ENCODE results near the gene CDH23. TPM values are rescaled to one million over a fixed set of nuclear protein-coding genes. Genes with fewer than 3 reads are reported as not detected.

Gene CDH23
- total and polyA plus RNA-seq, 2 of the 8 experiments (the other 6 are each of a cell fraction or from before 2014, with no cell fraction given) = 1.9 to 4.9 TPM

GRCh38 chr10:71435571-71436267 is 39.0 kb downstream of the CDH23 start:
- Histone ChIP-seq H4K5ac (ENCODE audit: insufficient read length, low read depth, low read length) (no peak overlapping the region), H3K4ac (replicated peaks; ENCODE audit: insufficient read length, low read depth, low read length) (no peak overlapping the region), H2BK5ac (ENCODE audit: low read depth, low read length) (peak overlapping the region; percentile 32), H4K8ac (ENCODE audit: extremely low read depth, insufficient read depth, low read length) (no peak overlapping the region; the same call in 1 of the 2 replicates), H2BK120ac (replicated peaks; ENCODE audit: low read depth, low read length) (no peak overlapping the region), H3K27ac (ENCODE audit: low read depth, low read length) (no peak overlapping the region), H3K23me2 (ENCODE audit: low read depth, low read length) (peaks cover 4% of the 10 kb centered on the region; the same call in 1 of the 2 replicates), H3K4me1 (replicated peaks in 1 of 4; ENCODE audit: control insufficient read depth in 3 of 4, insufficient read depth in 4 of 4, low read length in 3 of 4) (peaks cover 0 to 2% (median 0%) of the 10 kb centered on the region in 4 experiments; a peak in 2 of 7 replicates), H3K23ac (ENCODE audit: insufficient read length) (no peak overlapping the region), H3K9me3 (ENCODE audit: insufficient read depth in 2 of 2, low read depth in 1 of 2, low read length in 1 of 2) (no peaks in the 10 kb centered on the region), H3K27me3 (replicated peaks in 1 of 4; ENCODE audit: control insufficient read depth in 3 of 4, extremely low read depth in 1 of 4, insufficient read depth in 3 of 4, low read length in 3 of 4) (no peaks in the 10 kb centered on the region), H2BK20ac (ENCODE audit: low read length) (no peak overlapping the region), H3K36me3 (ENCODE audit: control insufficient read depth in 2 of 4, insufficient read depth in 4 of 4, low read length in 3 of 4) (no peaks in the 10 kb centered on the region), H3K14ac (ENCODE audit: insufficient read length) (no peak overlapping the region), H3K4me2 (ENCODE audit: insufficient read depth in 1 of 2, low read depth in 2 of 2, low read length in 2 of 2) (no peak overlapping the region), H3K4me3 (ENCODE audit: extremely low read depth in 1 of 4, insufficient read depth in 2 of 4, low read depth in 3 of 4, low read length in 4 of 4) (no peak overlapping the region), H4K91ac (replicated peaks; ENCODE audit: insufficient read length, low read length) (no peak overlapping the region), H4K20me1 (replicated peaks in 1 of 2; ENCODE audit: control insufficient read depth in 1 of 2, insufficient read depth in 2 of 2, low read length in 2 of 2) (peaks cover 0 to 6% of the 10 kb centered on the region in 2 experiments), H3K18ac (ENCODE audit: extremely low read depth, low read length) (no peak overlapping the region), H3K9ac (replicated peaks in 1 of 4; ENCODE audit: extremely low read depth in 1 of 4, low read depth in 3 of 4, low read length in 3 of 4) (no peak overlapping the region), H3K56ac (replicated peaks; ENCODE audit: insufficient read length, low read depth, low read length) (no peak overlapping the region), H2AK5ac (ENCODE audit: low read depth, low read length) (peak overlapping the region; percentile 80; the same call in 1 of the 2 replicates), H2BK12ac (ENCODE audit: low read depth, low read length) (0 out of 2 replicates have a peak overlapping the region, but pooled peaks have one; percentile 50), H2AFZ (ENCODE audit: low read length) (no peak overlapping the region), H3K79me1 (ENCODE audit: low read depth, low read length) (no peaks in the 10 kb centered on the region), H2BK15ac (ENCODE audit: low read length) (peak overlapping the region; percentile 72; the same call in 1 of the 2 replicates), H3K79me2 (ENCODE audit: control insufficient read depth in 1 of 2, insufficient read depth in 2 of 2, low read length in 2 of 2) (no peaks in the 10 kb centered on the region)
- CTCF ChIA-PET (ENCODE audit: partially characterized antibody) = interaction anchor here (0.6 to 4.2 kb wide), 10 partner anchors 9 to 86 kb away, joined by 3 to 33 read pairs (median 4); partner anchors contain the start of gene CDH23
- WGBS, 2 experiments (ENCODE audit: extremely low coverage in 1 of 2, insufficient coverage in 1 of 2, insufficient read length in 1 of 2, insufficient replicate concordance in 2 of 2, low coverage in 1 of 2, low lambda C conversion rate in 2 of 2, missing lambda C conversion rate in 1 of 2) = 86% methylated on average over 6 of the region's 6 CpGs; no CpG with 5 or more reads in 1 of the 2 experiments
- DNase-seq (ENCODE audit: low read depth in 1 of 2, low spot score in 2 of 2) (peak in 1 of 2 experiments; percentile 43), FAIRE-seq (no peak)
- POLR2A ChIA-PET (ENCODE audit: partially characterized antibody) = no interaction called here
- TF ChIP-seq POLR2AphosphoS5 (IDR thresholded peaks at IDR 0.05; ENCODE audit: low read depth, low read length) (no peak), SIRT6 (IDR thresholded peaks at IDR 0.05; ENCODE audit: low read length) (no peak), BRCA1 (IDR thresholded peaks at IDR 0.05; ENCODE audit: low read depth, low read length) (no peak), BACH1 (IDR thresholded peaks at IDR 0.05; ENCODE audit: low read length) (no peak), POLR2A (IDR thresholded peaks at IDR 0.05; ENCODE audit: control extremely low read depth in 1 of 2, low read depth in 2 of 2, low read length in 2 of 2) (no peak), CBX5 (IDR thresholded peaks at IDR 0.05; ENCODE audit: low read depth, low read length) (no peak), E2F6 (IDR thresholded peaks at IDR 0.05) (no peak), SIX5 (IDR thresholded peaks at IDR 0.05; ENCODE audit: low read depth, low read length) (no peak), CHD1 (IDR thresholded peaks at IDR 0.05; ENCODE audit: low read depth, low read length) (no peak), GABPA (IDR thresholded peaks at IDR 0.05; ENCODE audit: borderline replicate concordance, insufficient read depth, low read length) (no peak), CBX8 (IDR thresholded peaks at IDR 0.05; ENCODE audit: borderline replicate concordance, low read depth, low read length) (no peak), EP300 (IDR thresholded peaks at IDR 0.05; ENCODE audit: borderline replicate concordance in 1 of 2, low read depth in 2 of 2, low read length in 2 of 2) (no peak), SP1 (IDR thresholded peaks at IDR 0.05; ENCODE audit: low read depth, low read length) (no peak)
